ENCODE data around the gene FBLN2.

The FBLN2 gene

DNA sequence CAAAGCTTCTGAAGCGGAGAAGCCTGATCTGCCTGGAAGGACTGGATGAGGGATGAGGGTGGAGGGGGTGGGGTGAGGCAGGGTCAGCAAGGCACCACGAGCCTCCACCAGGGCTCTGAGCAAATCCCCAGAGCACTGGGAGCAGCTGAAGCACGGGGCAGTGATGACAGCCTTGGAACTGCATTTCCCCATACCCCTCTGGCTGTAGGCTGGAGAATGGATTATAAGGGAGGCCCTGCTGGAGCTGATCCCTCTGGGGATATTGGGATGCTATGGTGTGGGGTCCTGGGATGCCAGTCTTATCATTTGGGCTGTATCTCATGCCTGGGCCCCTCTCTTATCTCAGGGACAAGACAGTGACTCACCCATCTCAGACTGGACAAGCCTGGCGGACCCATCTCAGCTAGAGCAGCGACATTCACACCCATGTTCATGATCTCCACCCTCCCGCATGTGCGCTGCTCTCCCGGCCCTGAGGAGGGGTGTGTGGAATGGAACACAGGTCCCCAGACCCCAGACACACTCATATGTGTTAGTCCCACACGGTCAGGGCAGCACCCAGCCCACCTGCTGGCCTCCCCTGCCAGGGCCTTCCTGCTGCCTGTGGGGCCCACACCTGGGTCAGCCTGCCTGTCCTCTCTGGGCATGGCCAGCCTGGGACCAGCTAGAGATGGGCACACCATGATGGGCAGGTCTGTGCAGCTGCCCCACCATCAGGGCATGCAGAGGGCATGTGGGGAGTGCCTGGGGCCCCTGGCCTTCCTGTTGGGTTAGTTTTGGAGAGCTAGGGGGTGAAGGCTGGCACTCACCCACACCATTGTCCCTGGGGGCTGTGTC lies 97.1 kb downstream of the FBLN2 start:
- no peak for TF ChIP-seq ZFX (IDR thresholded peaks at IDR 0.05; ENCODE audit: borderline replicate concordance)
- TF ChIP-seq, protein P1, sequence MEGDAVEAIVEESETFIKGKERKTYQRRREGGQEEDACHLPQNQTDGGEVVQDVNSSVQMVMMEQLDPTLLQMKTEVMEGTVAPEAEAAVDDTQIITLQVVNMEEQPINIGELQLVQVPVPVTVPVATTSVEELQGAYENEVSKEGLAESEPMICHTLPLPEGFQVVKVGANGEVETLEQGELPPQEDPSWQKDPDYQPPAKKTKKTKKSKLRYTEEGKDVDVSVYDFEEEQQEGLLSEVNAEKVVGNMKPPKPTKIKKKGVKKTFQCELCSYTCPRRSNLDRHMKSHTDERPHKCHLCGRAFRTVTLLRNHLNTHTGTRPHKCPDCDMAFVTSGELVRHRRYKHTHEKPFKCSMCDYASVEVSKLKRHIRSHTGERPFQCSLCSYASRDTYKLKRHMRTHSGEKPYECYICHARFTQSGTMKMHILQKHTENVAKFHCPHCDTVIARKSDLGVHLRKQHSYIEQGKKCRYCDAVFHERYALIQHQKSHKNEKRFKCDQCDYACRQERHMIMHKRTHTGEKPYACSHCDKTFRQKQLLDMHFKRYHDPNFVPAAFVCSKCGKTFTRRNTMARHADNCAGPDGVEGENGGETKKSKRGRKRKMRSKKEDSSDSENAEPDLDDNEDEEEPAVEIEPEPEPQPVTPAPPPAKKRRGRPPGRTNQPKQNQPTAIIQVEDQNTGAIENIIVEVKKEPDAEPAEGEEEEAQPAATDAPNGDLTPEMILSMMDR (IDR thresholded peaks at IDR 0.05): no peak
- no peak overlapping the region for H3K27ac ChIP-seq

DNA sequence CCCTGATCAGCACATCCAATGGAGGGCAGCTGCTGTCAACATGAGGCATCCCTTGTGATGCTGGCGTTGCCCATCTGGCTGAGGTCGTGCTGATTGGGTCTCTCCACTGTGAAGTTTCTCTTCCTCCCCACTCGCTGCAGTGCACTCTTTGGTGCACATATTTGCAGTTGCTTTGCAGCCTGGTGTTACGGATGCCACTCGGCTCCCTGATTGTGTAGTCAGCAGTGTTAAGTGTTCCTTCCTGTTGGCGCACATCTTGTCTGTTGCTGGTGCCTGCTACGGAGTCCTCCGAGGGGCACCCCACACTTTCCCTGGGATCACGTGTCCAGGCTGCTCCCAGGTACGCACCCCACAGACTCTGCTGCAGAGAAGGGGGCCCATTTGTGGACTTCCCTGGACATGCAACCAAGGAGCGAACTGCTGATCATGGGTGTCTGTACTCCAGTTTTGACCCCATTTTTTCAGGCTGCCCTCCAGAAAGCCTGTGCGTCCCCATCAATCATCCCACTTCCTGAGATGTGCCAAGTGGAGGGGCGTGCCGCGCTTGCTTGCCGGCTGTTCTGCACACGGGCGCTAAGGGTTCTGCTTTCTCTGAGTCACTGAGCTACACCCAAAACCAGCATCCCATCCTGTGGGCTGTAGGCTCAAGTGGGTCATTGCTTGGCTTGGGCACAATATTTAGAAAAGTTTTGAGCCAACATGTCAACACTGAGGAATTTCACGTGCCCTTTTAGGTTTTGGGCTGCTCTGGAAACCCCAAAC lies 98.6 kb downstream of the FBLN2 start:
- no peak overlapping the region for H3K27ac ChIP-seq
- TF ChIP-seq ZFX (IDR thresholded peaks at IDR 0.05; ENCODE audit: borderline replicate concordance): no peak
- TF ChIP-seq, protein P1 (IDR thresholded peaks at IDR 0.05): no peak

DNA sequence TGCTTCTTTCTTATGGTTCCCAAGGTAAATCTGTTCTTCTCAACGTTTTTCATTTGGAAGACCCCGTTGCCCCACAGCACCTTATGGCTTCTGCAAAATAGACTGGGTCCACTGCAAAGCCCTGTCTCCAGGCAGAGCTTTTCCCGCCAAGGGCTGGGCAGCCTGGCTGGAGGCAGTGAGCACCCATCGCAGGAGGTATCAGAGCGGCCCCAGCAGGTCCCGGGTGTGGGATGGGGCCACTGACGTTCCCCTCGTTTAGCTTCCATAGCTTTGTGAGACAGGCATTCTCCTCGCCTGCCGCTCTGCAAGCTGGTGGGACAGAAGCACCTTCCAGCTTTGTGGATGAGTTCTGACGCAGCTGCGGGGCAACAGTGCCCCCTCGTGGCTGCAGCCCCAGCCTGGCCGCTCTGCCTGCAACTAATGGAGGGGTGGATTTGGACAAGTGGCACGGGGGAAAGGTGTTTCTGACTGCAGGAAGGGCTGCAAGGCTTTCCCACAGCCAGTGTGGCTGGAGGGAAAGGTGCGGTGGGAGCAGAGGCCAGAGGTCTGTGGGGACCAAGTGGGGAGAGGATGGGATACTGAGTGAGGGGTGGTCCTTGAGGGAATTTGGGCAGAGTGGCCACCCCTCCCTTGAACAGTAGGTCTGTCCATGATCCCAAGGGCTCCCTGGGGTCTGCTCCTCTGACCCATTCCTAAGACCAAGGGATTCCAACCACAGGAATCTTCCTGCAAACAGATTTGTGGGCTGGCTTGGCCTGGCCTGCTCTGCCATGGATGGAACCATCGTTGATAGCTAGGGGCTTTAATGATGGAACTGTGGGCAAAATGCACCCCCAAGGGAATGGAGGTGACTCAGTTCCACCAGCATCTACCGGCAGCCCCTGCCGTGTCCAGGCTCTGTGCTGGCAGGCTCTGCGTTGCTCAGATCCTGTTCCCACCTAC lies 99.4 kb downstream of the FBLN2 start:
- H3K27ac ChIP-seq: no peak overlapping the region
- TF ChIP-seq, protein P1 (IDR thresholded peaks at IDR 0.05): peak; percentile 97
- no peak for TF ChIP-seq ZFX (IDR thresholded peaks at IDR 0.05; ENCODE audit: borderline replicate concordance)

DNA sequence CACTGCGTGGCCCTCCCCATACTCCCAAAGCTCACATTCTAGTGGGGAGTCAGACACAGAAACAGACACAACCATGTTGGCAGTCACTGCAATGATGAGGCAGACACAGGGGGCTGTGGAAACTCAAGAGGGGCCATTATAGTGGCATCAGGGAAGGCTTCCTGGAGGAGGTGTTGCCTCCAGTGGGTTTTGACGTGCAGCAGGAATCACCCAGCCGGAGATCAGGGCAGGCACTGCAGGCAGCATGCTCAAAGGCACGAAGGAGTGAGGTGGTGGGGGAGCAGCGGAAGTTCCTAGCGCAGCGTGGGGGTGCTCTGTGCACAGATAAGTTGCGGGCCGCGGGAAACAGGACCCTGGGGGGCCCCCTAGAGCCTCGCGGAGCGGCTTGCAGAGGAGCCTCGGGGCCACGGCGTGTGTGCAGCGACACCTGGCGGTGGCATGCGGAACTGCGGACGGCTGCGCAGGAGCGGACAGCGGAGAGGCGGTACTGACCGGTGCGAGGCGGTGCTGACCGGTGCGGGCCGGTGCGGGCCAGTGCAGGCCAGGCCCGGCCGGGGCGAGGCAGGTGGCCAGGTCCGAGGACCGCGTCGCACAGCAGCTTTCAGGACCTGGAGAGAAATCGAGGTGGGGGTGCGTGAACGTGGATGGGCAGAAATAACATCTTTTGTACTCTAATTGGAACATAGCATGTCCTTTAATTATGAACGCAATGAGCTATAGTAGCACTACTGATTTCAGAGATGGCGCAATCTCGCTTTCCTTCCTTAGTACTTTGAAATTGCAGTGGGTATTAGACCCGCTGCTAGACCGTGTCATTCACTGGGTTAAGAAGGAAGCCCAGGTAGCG lies 101.5 kb downstream of the FBLN2 start:
- TF ChIP-seq ZFX (IDR thresholded peaks at IDR 0.05; ENCODE audit: borderline replicate concordance): no peak
- TF ChIP-seq, protein P1 (IDR thresholded peaks at IDR 0.05): peak; percentile 99

DNA sequence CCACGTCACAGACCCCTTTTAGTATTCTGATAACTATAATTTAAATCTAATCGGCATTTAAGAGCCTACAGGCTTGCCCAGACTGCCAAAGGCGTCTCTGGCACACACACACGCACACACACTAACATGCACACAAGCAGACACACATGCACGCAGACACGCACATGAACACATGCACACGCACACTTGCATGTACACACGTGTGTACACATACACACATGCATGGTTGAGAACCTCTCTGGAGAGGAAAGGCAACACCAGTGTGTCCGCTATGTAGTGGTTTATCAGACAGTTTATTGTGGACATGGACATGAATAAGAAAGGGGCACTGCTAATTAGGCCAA lies 102.1 kb downstream of the FBLN2 start:
- TF ChIP-seq, protein P1 (IDR thresholded peaks at IDR 0.05): no peak
- no peak for TF ChIP-seq ZFX (IDR thresholded peaks at IDR 0.05; ENCODE audit: borderline replicate concordance)

More for the DNA sequence above, 101.5 kb downstream of the FBLN2 start:
- no peak overlapping the region for H3K27ac ChIP-seq

DNA sequence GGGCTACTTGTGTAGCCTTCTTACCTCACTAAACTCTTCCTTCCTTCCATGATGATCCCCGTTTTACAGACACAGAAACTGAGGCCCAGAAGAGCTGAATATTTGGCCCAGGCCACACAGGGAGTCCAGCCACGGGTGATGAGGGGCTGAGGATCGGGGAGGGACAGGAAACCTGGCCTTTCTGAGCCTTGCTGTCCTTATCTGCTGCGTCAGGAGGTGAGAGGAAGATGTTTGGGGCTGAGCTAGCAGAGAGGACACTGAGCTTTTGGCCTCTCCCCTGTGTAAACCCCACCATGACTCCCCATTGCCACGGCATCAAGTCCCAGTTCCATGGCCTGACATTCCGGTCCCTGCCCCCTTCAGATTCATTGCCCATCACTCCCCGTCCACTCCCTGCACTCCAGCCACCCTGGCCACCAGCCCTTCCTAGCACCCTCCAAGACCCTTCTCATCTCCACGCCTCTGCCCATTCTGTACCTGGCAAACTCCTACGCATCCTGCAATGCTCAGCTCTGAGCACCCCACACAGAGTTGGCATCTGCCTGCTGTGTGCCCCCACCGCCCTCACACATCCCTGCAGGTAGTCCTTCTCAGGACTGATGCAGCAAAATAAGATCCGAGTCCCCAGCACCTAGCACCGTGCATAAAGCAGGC lies 103.0 kb downstream of the FBLN2 start:
- no peak overlapping the region for H3K27ac ChIP-seq

More for the DNA sequence above, 102.1 kb downstream of the FBLN2 start:
- no peak overlapping the region for H3K27ac ChIP-seq

More for the DNA sequence above, 103.0 kb downstream of the FBLN2 start:
- TF ChIP-seq, protein P1 (IDR thresholded peaks at IDR 0.05): no peak
- TF ChIP-seq ZFX (IDR thresholded peaks at IDR 0.05; ENCODE audit: borderline replicate concordance): no peak

Data from 22Rv1 (cell line).